ENCODE measurements around the gene SFXN2.

- TF ChIP-seq CTCF (IDR thresholded peaks at IDR 0.05) (no peak), POLR2A (IDR thresholded peaks at IDR 0.05) (no peak), POLR2AphosphoS5 (IDR thresholded peaks at IDR 0.05) (no peak)
Observed at GRCh38 chr10:102675666-102676533, 38.5 kb upstream of the SFXN2 start.
